ENCODE data around the gene YWHAB.

DNA sequence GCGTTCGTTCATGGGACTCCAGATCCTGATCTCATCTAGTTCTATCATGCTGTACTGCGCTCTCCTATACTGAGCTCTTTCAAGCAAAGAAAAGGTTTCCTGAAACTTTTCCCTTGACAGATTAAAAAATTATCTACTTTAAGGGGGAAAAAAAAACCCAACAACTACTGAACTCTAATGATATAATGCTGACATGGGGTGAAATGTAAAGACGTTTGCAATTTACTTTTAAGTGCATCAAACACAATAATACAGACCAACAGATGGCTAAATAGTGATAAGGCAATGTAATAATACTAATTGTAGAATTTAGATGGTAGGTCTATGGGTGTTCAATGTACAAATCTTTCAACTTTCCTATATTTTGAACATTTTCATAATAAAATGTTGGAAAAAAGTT is 58.3 kb downstream of the YWHAB start:
- TF ChIP-seq, protein P1, sequence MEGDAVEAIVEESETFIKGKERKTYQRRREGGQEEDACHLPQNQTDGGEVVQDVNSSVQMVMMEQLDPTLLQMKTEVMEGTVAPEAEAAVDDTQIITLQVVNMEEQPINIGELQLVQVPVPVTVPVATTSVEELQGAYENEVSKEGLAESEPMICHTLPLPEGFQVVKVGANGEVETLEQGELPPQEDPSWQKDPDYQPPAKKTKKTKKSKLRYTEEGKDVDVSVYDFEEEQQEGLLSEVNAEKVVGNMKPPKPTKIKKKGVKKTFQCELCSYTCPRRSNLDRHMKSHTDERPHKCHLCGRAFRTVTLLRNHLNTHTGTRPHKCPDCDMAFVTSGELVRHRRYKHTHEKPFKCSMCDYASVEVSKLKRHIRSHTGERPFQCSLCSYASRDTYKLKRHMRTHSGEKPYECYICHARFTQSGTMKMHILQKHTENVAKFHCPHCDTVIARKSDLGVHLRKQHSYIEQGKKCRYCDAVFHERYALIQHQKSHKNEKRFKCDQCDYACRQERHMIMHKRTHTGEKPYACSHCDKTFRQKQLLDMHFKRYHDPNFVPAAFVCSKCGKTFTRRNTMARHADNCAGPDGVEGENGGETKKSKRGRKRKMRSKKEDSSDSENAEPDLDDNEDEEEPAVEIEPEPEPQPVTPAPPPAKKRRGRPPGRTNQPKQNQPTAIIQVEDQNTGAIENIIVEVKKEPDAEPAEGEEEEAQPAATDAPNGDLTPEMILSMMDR (IDR thresholded peaks at IDR 0.05), result no peak
- no peak for TF ChIP-seq POLR2A (IDR thresholded peaks at IDR 0.05)
